COLO829 (cell line): Measurements from ENCODE around the gene FMNL2.
"Not testable (repeated sequence)": the region's sequence is repeated elsewhere in the genome, so short reads cannot be mapped to it uniquely, and the experiment has no call there.

Experiments used
- DNase-seq: peaks from one replicate; pipeline ENCODE4 v3.0.0; 2012; ENCODE audit warnings: low spot score

FMNL2 gene

GRCh38 chr2:152376385-152376784, 41.4 kb downstream of the FMNL2 start:
- no peak for DNase-seq

GRCh38 chr2:152376968-152377367, 42.0 kb downstream of the FMNL2 start:
- no peak for DNase-seq

GRCh38 chr2:152379089-152379488, 44.1 kb downstream of the FMNL2 start:
- no peak for DNase-seq

GRCh38 chr2:152380261-152381055, 45.5 kb downstream of the FMNL2 start:
- no peak for DNase-seq

- DNase-seq: no peak
Measured at GRCh38 chr2:152383702-152384101, 48.7 kb downstream of the FMNL2 start.

GRCh38 chr2:152384992-152385391, 50.0 kb downstream of the FMNL2 start:
- no peak for DNase-seq

- DNase-seq: no peak
Measured at GRCh38 chr2:152385650-152386049, 50.7 kb downstream of the FMNL2 start.

GRCh38 chr2:152386266-152386665, 51.3 kb downstream of the FMNL2 start:
- DNase-seq: no peak

- no peak for DNase-seq
Measured at GRCh38 chr2:152387041-152387440, 52.1 kb downstream of the FMNL2 start.

GRCh38 chr2:152388269-152388668, 53.3 kb downstream of the FMNL2 start:
- DNase-seq: not testable (repeated sequence)

- DNase-seq: no peak
Measured at GRCh38 chr2:152389483-152389882, 54.5 kb downstream of the FMNL2 start.

- DNase-seq: no peak
Measured at GRCh38 chr2:152390837-152391236, 55.9 kb downstream of the FMNL2 start.

- no peak for DNase-seq
Measured at GRCh38 chr2:152391318-152391717, 56.3 kb downstream of the FMNL2 start.

GRCh38 chr2:152393377-152393776, 58.4 kb downstream of the FMNL2 start:
- no peak for DNase-seq

GRCh38 chr2:152394326-152394725, 59.4 kb downstream of the FMNL2 start:
- DNase-seq: no peak

- no peak for DNase-seq
Measured at GRCh38 chr2:152395103-152395502, 60.1 kb downstream of the FMNL2 start.

- no peak for DNase-seq
Measured at GRCh38 chr2:152395572-152395971, 60.6 kb downstream of the FMNL2 start.

GRCh38 chr2:152396051-152396511, 61.1 kb downstream of the FMNL2 start:
- no peak for DNase-seq

- no peak for DNase-seq
Measured at GRCh38 chr2:152396763-152397162, 61.8 kb downstream of the FMNL2 start.

GRCh38 chr2:152399003-152399402, 64.0 kb downstream of the FMNL2 start:
- DNase-seq: no peak

- no peak for DNase-seq
Measured at GRCh38 chr2:152400607-152401214, 65.7 kb downstream of the FMNL2 start.

- DNase-seq: no peak
Measured at GRCh38 chr2:152402780-152403759, 68.1 kb downstream of the FMNL2 start.
